ENCODE data around the gene SLC47A1. TPM values are rescaled to one million over a fixed set of nuclear protein-coding genes. Genes with fewer than 3 reads are reported as not detected.
A peak's percentile ranks its signal among the peaks of the same experiment; 100 is the strongest.

Gene SLC47A1
- total and polyA plus RNA-seq, 2 of the 13 experiments (the other 11 are each of a cell fraction or from before 2014, with no cell fraction given): 42.1 to 67.5 TPM

- peak; percentile 31; the same call in 1 of the 2 replicates for TF ChIP-seq AHDC1 (CRISPR knock-in tag; IDR thresholded peaks at IDR 0.05; ENCODE audit: borderline replicate concordance)
- TF ChIP-seq ASH2L (IDR thresholded peaks at IDR 0.05; ENCODE audit: insufficient read length, low read depth, low read length): peak; percentile 47
- no peak for TF ChIP-seq ZBTB10 (CRISPR knock-in tag; IDR thresholded peaks at IDR 0.05; ENCODE audit: borderline replicate concordance)
- no peak for TF ChIP-seq BRCA1 (CRISPR knock-in tag; IDR thresholded peaks at IDR 0.05)
- no peak for TF ChIP-seq YEATS4 (CRISPR knock-in tag; IDR thresholded peaks at IDR 0.05; ENCODE audit: borderline replicate concordance)
- TF ChIP-seq ZNF329 (CRISPR knock-in tag; IDR thresholded peaks at IDR 0.05; ENCODE audit: low read depth): no peak
- peak; percentile 18; the same call in 1 of the 2 replicates for TF ChIP-seq ZBTB7B (CRISPR knock-in tag; IDR thresholded peaks at IDR 0.05)
- TF ChIP-seq NR0B2 (CRISPR knock-in tag; IDR thresholded peaks at IDR 0.05): 0 out of 2 replicates have a peak, but pooled peaks have one; percentile 53
- peak; percentile 38; the same call in 1 of the 2 replicates for TF ChIP-seq CEBPG (CRISPR knock-in tag; IDR thresholded peaks at IDR 0.05)
- TF ChIP-seq ZSCAN29 (CRISPR knock-in tag; conservative IDR thresholded peaks at IDR 0.05): 0 out of 2 replicates have a peak, but pooled peaks have one; percentile 53
- TF ChIP-seq SAP130 (CRISPR knock-in tag; IDR thresholded peaks at IDR 0.05; ENCODE audit: low read depth): peak; percentile 18
- peak; percentile 28; the same call in 1 of the 2 replicates for TF ChIP-seq ARID5B (CRISPR knock-in tag; IDR thresholded peaks at IDR 0.05)
- peak; percentile 16; the same call in 1 of the 2 replicates for TF ChIP-seq FOXK2 (IDR thresholded peaks at IDR 0.05)
- no peak for TF ChIP-seq KDM3A (CRISPR knock-in tag; IDR thresholded peaks at IDR 0.05; ENCODE audit: low read depth)
- TF ChIP-seq HOXA5 (CRISPR knock-in tag; IDR thresholded peaks at IDR 0.05): 0 out of 2 replicates have a peak, but pooled peaks have one; percentile 33
- peak; percentile 38; the same call in 1 of the 2 replicates for TF ChIP-seq PHF21A (CRISPR knock-in tag; IDR thresholded peaks at IDR 0.05)
- TF ChIP-seq DMAP1 (CRISPR knock-in tag; IDR thresholded peaks at IDR 0.05): no peak
- TF ChIP-seq TARDBP (CRISPR knock-in tag; IDR thresholded peaks at IDR 0.05): 0 out of 2 replicates have a peak, but pooled peaks have one; percentile 15
Observed at GRCh38 chr17:19551591-19552148, 18.0 kb downstream of the SLC47A1 start (continued).
